IMR-90 (cell line): Measurements from ENCODE around the gene PDE6A. TPM values are rescaled to one million over a fixed set of nuclear protein-coding genes. Genes with fewer than 3 reads are reported as not detected.

Source experiments
- ATAC-seq: fragments of 200-7000 bp; cut with Tn5 transposase; 2 replicates; pipeline ENCODE4 v1.9.1; 2020; ENCODE audit warnings: low read depth, mild to moderate bottlenecking, moderate library complexity
- BruUV-seq: library from RNA; stranded (reverse); fragments of 400-500 nt; replicated peaks from 2 replicates; lab custom pipeline; 2021; lab: Mats Ljungman, UMichigan
- CTCF ChIA-PET: fragments of 300-600 bp; formaldehyde crosslinking; extraction: SDS; loops from one replicate; lab custom pipeline; 2021; ENCODE audit warnings: antibody characterized with exemption; lab: Yijun Ruan, JAX
- POLR2A ChIA-PET: fragments of 300-600 bp; sonication (Branson Sonifier 250); formaldehyde crosslinking; loops from one replicate; lab custom pipeline; 2022; ENCODE audit warnings: antibody characterized with exemption; ENCODE audit not compliant: unreplicated experiment; lab: Charles Lee
- DNase-seq: peaks from one replicate; pipeline ENCODE4 v3.0.0; 2013
- H2AFZ ChIP-seq: replicated peaks from 2 replicates; pipeline ENCODE3; 2013; ENCODE audit warnings: low read length, mild to moderate bottlenecking; ENCODE audit not compliant: poor library complexity
- H2AK5ac ChIP-seq: 2 replicates; pipeline ENCODE4 v1.6.1; 2013; ENCODE audit warnings: low read depth, low read length, inconsistent platforms
- H2AK9ac ChIP-seq: replicated peaks from 2 replicates; pipeline ENCODE3; 2013; ENCODE audit warnings: mild to moderate bottlenecking, low read depth, low read length, moderate library complexity; ENCODE audit not compliant: poor library complexity
- H2BK120ac ChIP-seq: 2 replicates; pipeline ENCODE4 v1.6.1; 2013; ENCODE audit warnings: low read depth, low read length, inconsistent platforms
- H2BK15ac ChIP-seq: 3 replicates; pipeline ENCODE4 v1.6.1; 2013; ENCODE audit warnings: low read depth, low read length, inconsistent platforms
- H2BK20ac ChIP-seq: 2 replicates; pipeline ENCODE4 v1.6.1; 2013; ENCODE audit warnings: low read depth, mild to moderate bottlenecking, inconsistent platforms, low read length, moderate library complexity
- H2BK5ac ChIP-seq: 2 replicates; pipeline ENCODE4 v1.6.1; 2013; ENCODE audit warnings: mild to moderate bottlenecking, low read depth, low read length, inconsistent platforms; ENCODE audit not compliant: poor library complexity, severe bottlenecking
- H3K14ac ChIP-seq: replicated peaks from 2 replicates; pipeline ENCODE4 v1.6.1; 2013; ENCODE audit warnings: low read depth, low read length, inconsistent platforms
- H3K18ac ChIP-seq: 2 replicates; pipeline ENCODE4 v1.6.1; 2013; ENCODE audit warnings: low read depth, low read length, control low read depth
- H3K23ac ChIP-seq: 2 replicates; pipeline ENCODE4 v1.6.1; 2013; ENCODE audit warnings: low read depth, low read length, inconsistent platforms
- H3K27ac ChIP-seq: 2 replicates; pipeline ENCODE4 v1.5.1; 2013; ENCODE audit warnings: mild to moderate bottlenecking, control low read depth, low read length; ENCODE audit not compliant: insufficient read depth
- H3K27me3 ChIP-seq: 2 replicates; pipeline ENCODE4 v1.6.1; 2013; ENCODE audit warnings: low read length; ENCODE audit not compliant: control insufficient read depth, insufficient read depth
- H3K36me3 ChIP-seq: 2 replicates; pipeline ENCODE4 v1.6.1; 2013; ENCODE audit warnings: low read length, mixed read lengths; ENCODE audit not compliant: control insufficient read depth, insufficient read depth
- H3K4ac ChIP-seq: 2 replicates; pipeline ENCODE4 v1.6.1; 2013; ENCODE audit warnings: low read depth, low read length, inconsistent platforms
- H3K4me1 ChIP-seq: 2 replicates; pipeline ENCODE4 v1.6.1; 2013; ENCODE audit warnings: low read length, mixed read lengths; ENCODE audit not compliant: control insufficient read depth, insufficient read depth
- H3K4me2 ChIP-seq: 2 replicates; pipeline ENCODE4 v1.6.1; 2013; ENCODE audit warnings: low read depth, mild to moderate bottlenecking, control low read depth, low read length, moderate library complexity
- H3K4me3 ChIP-seq: 2 replicates; pipeline ENCODE4 v1.5.1; 2013; ENCODE audit warnings: low read depth, mild to moderate bottlenecking, control low read depth, low read length, moderate library complexity; ENCODE audit not compliant: insufficient read depth
- H3K56ac ChIP-seq: 2 replicates; pipeline ENCODE4 v1.6.1; 2013; ENCODE audit warnings: low read length, inconsistent platforms; ENCODE audit not compliant: insufficient read depth; ENCODE audit errors: extremely low read depth
- H3K79me1 ChIP-seq, 2 experiments: 2 replicates each; pipeline ENCODE4 v1.6.1; 2013; ENCODE audit warnings: low read length in 2 of 2, inconsistent platforms in 1 of 2, low read depth in 1 of 2
- H3K9ac ChIP-seq: 2 replicates; pipeline ENCODE4 v1.6.1; 2013; ENCODE audit warnings: low read depth, low read length, control low read depth
- H3K9me1 ChIP-seq: 2 replicates; pipeline ENCODE4 v1.6.1; 2013; ENCODE audit warnings: low read length, inconsistent platforms; ENCODE audit not compliant: insufficient read depth
- H3K9me3 ChIP-seq: 2 replicates; pipeline ENCODE4 v1.6.1; 2013; ENCODE audit warnings: low read length; ENCODE audit not compliant: control insufficient read depth, insufficient read depth
- H4K20me1 ChIP-seq: 2 replicates; pipeline ENCODE4 v1.6.1; 2013; ENCODE audit warnings: low read length, inconsistent platforms; ENCODE audit not compliant: insufficient read depth
- H4K5ac ChIP-seq: 2 replicates; pipeline ENCODE4 v1.6.1; 2013; ENCODE audit warnings: mild to moderate bottlenecking, low read depth, low read length, control low read depth
- H4K8ac ChIP-seq, 2 experiments: 2 replicates each; pipeline ENCODE4 v1.6.1; 2013; ENCODE audit warnings: low read depth in 2 of 2, low read length in 2 of 2, control low read depth in 1 of 2, inconsistent platforms in 1 of 2
- H4K91ac ChIP-seq: 2 replicates; pipeline ENCODE4 v1.6.1; 2013; ENCODE audit warnings: low read depth, low read length, inconsistent platforms; ENCODE audit not compliant: insufficient read depth
- BHLHE40 ChIP-seq: fragments of 150-350 bp; IDR thresholded peaks from 2 replicates; pipeline ENCODE4 v1.6.1; 2016; ENCODE audit warnings: mild to moderate bottlenecking, low read depth, low read length
- CEBPB ChIP-seq: IDR thresholded peaks from 2 replicates; pipeline ENCODE4 v1.6.1; 2012; ENCODE audit warnings: low read depth, low read length, improper control_type of control experiment
- CHD1 ChIP-seq: IDR thresholded peaks from 2 replicates; pipeline ENCODE4 v1.6.1; 2012; ENCODE audit warnings: low read depth, low read length, improper control_type of control experiment
- CTCF ChIP-seq: conservative IDR thresholded peaks from 2 replicates; pipeline ENCODE4 v1.5.1; 2012; ENCODE audit warnings: mild to moderate bottlenecking, low read depth, low read length, improper control_type of control experiment
- ELK1 ChIP-seq: fragments of 150-350 bp; IDR thresholded peaks from 2 replicates; pipeline ENCODE4 v1.6.1; 2016; ENCODE audit warnings: low read depth, mild to moderate bottlenecking, low read length, moderate library complexity, borderline replicate concordance
- FOS ChIP-seq: fragments of 150-350 bp; IDR thresholded peaks from 2 replicates; pipeline ENCODE4 v1.6.1; 2016; ENCODE audit warnings: low read depth, low read length
- MAFK ChIP-seq: IDR thresholded peaks from 2 replicates; pipeline ENCODE4 v1.6.1; 2012; ENCODE audit warnings: low read depth, low read length, improper control_type of control experiment
- MAZ ChIP-seq: IDR thresholded peaks from 2 replicates; pipeline ENCODE4 v1.6.1; 2012; ENCODE audit warnings: low read depth, mild to moderate bottlenecking, low read length, improper control_type of control experiment, moderate library complexity, borderline replicate concordance
- MXI1 ChIP-seq: IDR thresholded peaks from 2 replicates; pipeline ENCODE4 v1.6.1; 2012; ENCODE audit warnings: low read depth, mild to moderate bottlenecking, low read length, moderate library complexity, borderline replicate concordance
- NFE2L2 ChIP-seq: fragments of 150-350 bp; IDR thresholded peaks from 2 replicates; pipeline ENCODE4 v1.6.1; 2016; ENCODE audit warnings: low read depth, mild to moderate bottlenecking, low read length
- POLR2A ChIP-seq: IDR thresholded peaks from 2 replicates; pipeline ENCODE4 v1.6.1; 2012; ENCODE audit warnings: mild to moderate bottlenecking, low read depth, low read length
- RAD21 ChIP-seq: IDR thresholded peaks from 2 replicates; pipeline ENCODE4 v1.6.1; 2012; ENCODE audit warnings: low read length, improper control_type of control experiment
- RCOR1 ChIP-seq: IDR thresholded peaks from 2 replicates; pipeline ENCODE4 v1.6.1; 2012; ENCODE audit warnings: mild to moderate bottlenecking, low read length, improper control_type of control experiment; ENCODE audit not compliant: insufficient replicate concordance
- RFX5 ChIP-seq: IDR thresholded peaks from 2 replicates; pipeline ENCODE4 v1.8.0; 2012; ENCODE audit warnings: low read depth, mild to moderate bottlenecking, low read length, moderate library complexity
- SMC3 ChIP-seq: fragments of 150-350 bp; IDR thresholded peaks from 2 replicates; pipeline ENCODE4 v1.6.1; 2016; ENCODE audit warnings: low read depth, mild to moderate bottlenecking, antibody characterized with exemption, low read length, moderate library complexity
- USF2 ChIP-seq: fragments of 150-350 bp; IDR thresholded peaks from 2 replicates; pipeline ENCODE4 v1.6.1; 2017; ENCODE audit warnings: mild to moderate bottlenecking, antibody characterized with exemption, low read length, low read depth
- WGBS, 2 experiments: methylation state at CpG; one replicate each; pipeline versions ENCODE4 v1.1.5 to v1.1.7; 2013; ENCODE audit warnings: missing lambda C conversion rate in 2 of 2; ENCODE audit not compliant: insufficient read length in 1 of 2; ENCODE audit errors: extremely low coverage in 2 of 2; 5-methylcytosine and 5-hydroxymethylcytosine counted together
- dilution Hi-C: fragments of 300-500 bp; cut with HindIII; formaldehyde crosslinking; loops from one replicate; pipeline ENCODE4 v1.14.3; 2018; ENCODE audit warnings: low sequenced_read_pairs; ENCODE audit not compliant: unreplicated experiment
- in situ Hi-C: fragments of 300-500 bp; cut with MboI; formaldehyde crosslinking; loops from 3 replicates; pipeline ENCODE4 v1.14.3; 2019; ENCODE audit warnings: low sequenced_read_pairs, inconsistent platforms, mixed read lengths
- intact Hi-C: fragments of 100-400 bp; cut with micrococcal nuclease; formaldehyde crosslinking; loops from 2 replicates; pipeline ENCODE4 v1.10.0; 2022
- polyA plus RNA-seq, 3 experiments: library from polyadenylated mRNA; depleted of rRNA; stranded (reverse); fragments of >200 nt; gene quantifications; 2 replicates each; pipeline ENCODE4 v1.2.3, GENCODE V29; 2012; ENCODE audit warnings: low replicate concordance in 1 of 3
- total RNA-seq: library from RNA; depleted of rRNA; stranded (reverse); fragments of >200 nt; gene quantifications from 2 replicates; pipeline ENCODE4 v1.2.3, GENCODE V29; 2012

Gene PDE6A
- total and polyA plus RNA-seq, 2 of the 4 experiments (the other 2 are of a cell fraction), result not detected

GRCh38 chr5:149817539-149818060 is 127.0 kb downstream of the PDE6A start:
- H2BK20ac ChIP-seq, result no peak overlapping the region
- H4K8ac ChIP-seq, result no peak overlapping the region
- dilution Hi-C loops (no loop called here), intact Hi-C loops (no loop called here), in situ Hi-C loops (no loop called here)
- H3K18ac ChIP-seq, result no peak overlapping the region
- no peak overlapping the region for H3K27ac ChIP-seq
- ChIA-PET POLR2A (no interaction called here), CTCF (no interaction called here)
- H2BK120ac ChIP-seq, result no peak overlapping the region
- H4K5ac ChIP-seq, result no peak overlapping the region
- peaks cover 20% of the 10 kb centered on the region for H3K27me3 ChIP-seq
- H3K4ac ChIP-seq, result no peak overlapping the region
- no peak overlapping the region for H3K14ac ChIP-seq
- no peak overlapping the region for H2AFZ ChIP-seq
- H3K23ac ChIP-seq, result no peak overlapping the region
- H2BK5ac ChIP-seq, result no peak overlapping the region
- TF ChIP-seq RFX5 (no peak), SMC3 (no peak), MAZ (no peak), RCOR1 (no peak), USF2 (no peak), ELK1 (no peak), BHLHE40 (no peak), CTCF (no peak), RAD21 (no peak), MXI1 (no peak), NFE2L2 (no peak), FOS (no peak), CHD1 (no peak), CEBPB (no peak), MAFK (no peak), POLR2A (no peak)
- H3K9me1 ChIP-seq, result no peaks in the 10 kb centered on the region
- DNase-seq, result no peak
- ATAC-seq, result no peak
- H2AK5ac ChIP-seq, result no peak overlapping the region
- H3K36me3 ChIP-seq, result no peaks in the 10 kb centered on the region
- H3K4me1 ChIP-seq, result no peaks in the 10 kb centered on the region
- H3K56ac ChIP-seq, result no peak overlapping the region
- no TSS peak for BruUV-seq
- no peak overlapping the region for H3K4me2 ChIP-seq
- H2AK9ac ChIP-seq, result no peak overlapping the region
- H2BK15ac ChIP-seq, result no peak overlapping the region
- H4K20me1 ChIP-seq, result no peaks in the 10 kb centered on the region
- no CpG with 5 or more reads among the region's 4 CpGs for WGBS, 2 experiments
- no peak overlapping the region for H4K91ac ChIP-seq
- H3K4me3 ChIP-seq, result no peak overlapping the region
- no peaks in the 10 kb centered on the region for H3K79me1 ChIP-seq
- no peaks in the 10 kb centered on the region for H3K9me3 ChIP-seq
- no peak overlapping the region for H3K9ac ChIP-seq
